GM19193 (cell line): Measurements from ENCODE around the gene CMIP.

Experiments used
- POLR2A ChIP-seq: IDR thresholded peaks from 4 replicates; pipeline ENCODE4 v1.6.1; 2011; ENCODE audit not compliant: insufficient read depth, insufficient read length; ENCODE audit errors: extremely low read depth

The CMIP gene

DNA sequence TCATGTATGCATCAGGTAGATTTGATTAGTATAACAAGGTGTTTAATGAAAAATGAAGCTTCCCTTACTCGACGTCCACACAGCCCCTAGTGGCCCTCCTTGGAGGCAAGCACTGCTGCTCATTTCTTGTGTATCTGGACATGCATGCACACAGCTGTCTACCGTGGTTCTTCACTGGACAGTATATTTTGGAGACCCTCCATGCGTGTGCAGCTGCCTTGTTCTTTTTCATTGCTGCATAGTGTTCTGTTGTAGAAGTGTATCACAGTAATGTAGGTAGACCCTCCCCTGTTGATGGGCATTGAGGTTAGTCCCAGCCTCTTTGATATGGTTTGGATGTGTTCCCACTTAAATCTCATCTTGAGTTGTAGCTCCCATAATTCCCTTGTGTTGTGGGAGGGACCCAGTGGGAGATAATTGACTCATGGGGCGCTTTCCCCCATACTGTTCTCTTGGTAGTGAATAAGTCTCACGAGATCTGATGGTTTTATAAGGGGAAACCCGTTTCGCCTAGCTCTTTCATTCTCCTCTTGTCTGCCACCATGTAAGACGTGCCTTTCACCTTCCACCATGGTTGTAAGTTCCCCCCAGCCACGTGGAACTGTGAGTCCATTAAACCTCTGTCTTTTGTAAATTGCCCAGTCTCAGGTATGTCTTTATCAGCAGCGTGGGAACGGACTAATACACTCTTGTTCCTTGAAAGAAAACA, 6.3 kb downstream of the CMIP start:
- TF ChIP-seq POLR2A = no peak

DNA sequence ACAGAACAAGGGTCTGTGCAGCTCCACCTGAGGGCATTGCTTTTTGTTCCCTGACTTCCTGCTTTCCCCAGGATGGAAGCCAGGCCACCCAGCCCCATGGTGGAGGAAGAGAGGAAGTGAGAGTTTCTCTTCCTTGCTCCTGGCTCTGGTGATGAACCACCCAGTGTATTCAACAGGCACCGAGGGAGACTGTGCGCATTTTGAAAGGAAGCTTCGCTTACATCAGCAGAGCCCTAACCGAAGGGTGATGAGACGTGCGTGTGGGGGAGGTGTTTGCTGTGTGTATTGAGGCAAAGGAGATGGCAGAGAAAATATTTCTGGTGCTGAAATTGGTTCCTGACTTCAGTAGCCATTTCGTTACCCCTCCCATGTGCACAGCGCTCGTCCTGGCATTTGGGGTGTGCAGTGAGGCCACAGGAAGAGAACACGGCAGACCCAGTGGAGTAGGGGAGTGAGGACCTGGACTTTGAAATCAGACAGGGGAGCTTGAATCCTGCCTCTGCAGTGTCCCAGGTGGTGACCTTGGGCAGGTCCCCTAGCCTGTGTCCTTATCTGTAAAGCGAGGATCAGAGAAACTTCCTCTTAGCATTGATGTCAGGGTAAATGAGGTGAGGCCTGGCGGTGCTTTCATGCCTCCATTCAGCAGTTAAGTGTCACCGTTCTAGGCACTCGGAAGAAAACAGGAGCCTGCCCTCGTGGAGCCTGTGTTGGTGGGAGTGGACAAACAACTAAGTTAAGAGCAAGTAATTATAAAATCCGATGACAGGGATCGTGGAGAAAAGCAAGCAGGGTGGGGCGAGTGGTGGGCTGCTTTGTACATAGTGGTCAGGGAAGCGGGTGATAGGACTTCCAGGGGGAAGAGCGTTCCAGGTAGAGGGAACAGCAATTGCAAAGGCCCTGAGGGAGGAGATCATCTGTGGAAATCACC, 7.4 kb downstream of the CMIP start:
- no peak for TF ChIP-seq POLR2A

DNA sequence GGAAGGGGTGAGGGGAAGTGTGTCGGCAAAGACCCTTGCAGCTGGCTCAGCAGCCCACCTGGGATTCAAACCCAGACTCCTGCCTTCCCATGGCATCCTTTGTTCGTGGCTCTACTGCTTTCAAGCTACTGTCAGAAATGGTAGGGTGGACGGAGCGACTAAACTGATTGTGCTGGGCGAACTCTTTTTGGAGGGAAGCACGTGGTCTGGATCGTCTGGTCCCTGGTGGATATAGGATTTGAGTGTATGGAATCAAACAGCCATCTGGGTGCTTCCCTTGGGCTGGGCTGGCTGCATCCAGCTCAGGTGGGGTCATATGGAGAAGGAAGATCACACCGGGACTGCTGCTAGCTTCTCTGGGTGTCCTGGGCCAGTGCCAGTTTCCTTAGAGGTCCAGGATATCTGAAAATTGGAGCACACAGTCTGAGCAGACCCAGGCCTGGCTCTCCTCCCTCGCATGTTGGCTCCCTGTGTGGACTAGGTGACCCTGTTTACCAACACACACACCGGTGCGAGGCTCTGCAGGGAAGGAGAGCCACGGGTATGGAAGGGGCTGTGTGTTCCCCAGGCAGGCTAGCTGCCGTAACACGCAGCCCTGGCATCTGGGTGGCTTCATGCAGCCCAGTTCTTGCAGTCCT, 8.6 kb downstream of the CMIP start:
- TF ChIP-seq POLR2A = no peak

DNA sequence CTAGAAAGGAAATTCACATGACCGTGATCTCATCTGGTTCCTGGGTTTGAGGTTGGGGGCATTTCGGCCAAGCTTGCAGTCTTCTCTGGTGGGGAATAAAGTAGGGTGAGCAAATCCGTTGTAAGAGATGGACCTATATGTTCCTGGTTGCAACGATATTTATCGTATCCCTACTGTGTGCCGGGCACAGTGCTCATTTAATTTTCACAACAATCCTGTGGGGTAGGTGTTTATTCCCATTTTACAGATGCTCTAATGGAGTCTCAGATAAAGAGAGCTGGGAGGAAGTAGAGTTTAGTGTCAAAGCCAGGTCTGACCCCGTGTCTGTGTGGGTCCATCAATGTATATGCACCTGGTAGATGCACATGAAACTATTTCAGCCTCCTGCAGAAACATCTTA, 9.4 kb downstream of the CMIP start:
- TF ChIP-seq POLR2A = no peak

DNA sequence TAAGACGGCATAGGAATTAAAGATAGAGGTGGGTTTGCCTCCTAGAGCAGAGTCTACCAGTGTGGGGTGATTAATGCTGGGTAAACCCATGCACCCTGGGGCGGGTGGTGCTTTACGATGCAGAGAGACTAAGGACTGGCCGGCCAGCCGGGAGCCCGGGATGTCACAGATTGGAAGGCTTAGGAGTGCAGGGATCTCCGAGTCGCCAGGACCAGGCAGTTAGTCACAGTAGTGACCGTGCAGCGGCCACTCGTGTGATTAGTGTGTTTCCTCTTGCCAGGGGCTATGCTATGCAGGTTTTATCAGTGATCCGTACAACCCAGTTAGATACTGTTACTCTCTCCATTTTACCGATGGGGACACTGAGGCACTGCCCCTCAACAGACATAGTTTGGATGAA, 10.4 kb downstream of the CMIP start:
- TF ChIP-seq POLR2A = no peak

DNA sequence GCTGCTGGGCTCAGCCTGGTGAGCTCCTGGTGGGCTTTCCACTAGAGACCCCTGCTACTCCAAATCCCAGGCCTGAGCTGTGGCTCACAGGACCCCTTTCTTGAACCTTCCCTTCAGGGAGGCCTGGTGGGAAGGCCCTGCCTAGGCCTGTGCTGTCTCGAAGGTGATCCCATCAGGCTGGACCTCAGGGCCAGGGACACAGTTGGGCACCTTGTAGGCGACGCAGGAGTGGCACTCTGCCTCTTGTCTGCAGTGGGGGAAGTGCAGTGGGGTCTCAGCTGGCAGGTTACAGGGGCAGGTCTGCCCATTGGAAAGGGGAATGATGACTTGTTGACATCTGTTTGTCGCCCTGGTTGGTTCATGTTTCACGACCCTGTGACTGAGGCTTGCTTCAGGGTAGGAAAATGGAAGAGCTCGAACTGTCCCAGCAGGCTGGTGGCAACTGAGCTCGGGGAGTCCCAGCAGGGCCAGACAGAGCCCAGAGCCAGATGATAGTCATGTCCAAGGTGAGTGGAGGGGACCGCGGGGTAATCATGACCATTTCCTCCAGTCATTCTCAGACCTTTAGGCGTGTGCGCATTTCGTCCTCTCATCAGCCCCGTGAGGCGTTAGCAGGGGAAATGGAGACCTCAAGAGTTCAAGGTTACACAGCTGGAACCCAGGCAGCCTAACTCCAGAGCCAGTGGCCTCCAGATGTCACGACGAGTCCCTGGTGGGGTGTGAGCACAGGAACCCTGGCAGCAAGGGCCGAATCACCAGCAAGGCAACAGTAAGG, 11.3 kb downstream of the CMIP start:
- no peak for TF ChIP-seq POLR2A

DNA sequence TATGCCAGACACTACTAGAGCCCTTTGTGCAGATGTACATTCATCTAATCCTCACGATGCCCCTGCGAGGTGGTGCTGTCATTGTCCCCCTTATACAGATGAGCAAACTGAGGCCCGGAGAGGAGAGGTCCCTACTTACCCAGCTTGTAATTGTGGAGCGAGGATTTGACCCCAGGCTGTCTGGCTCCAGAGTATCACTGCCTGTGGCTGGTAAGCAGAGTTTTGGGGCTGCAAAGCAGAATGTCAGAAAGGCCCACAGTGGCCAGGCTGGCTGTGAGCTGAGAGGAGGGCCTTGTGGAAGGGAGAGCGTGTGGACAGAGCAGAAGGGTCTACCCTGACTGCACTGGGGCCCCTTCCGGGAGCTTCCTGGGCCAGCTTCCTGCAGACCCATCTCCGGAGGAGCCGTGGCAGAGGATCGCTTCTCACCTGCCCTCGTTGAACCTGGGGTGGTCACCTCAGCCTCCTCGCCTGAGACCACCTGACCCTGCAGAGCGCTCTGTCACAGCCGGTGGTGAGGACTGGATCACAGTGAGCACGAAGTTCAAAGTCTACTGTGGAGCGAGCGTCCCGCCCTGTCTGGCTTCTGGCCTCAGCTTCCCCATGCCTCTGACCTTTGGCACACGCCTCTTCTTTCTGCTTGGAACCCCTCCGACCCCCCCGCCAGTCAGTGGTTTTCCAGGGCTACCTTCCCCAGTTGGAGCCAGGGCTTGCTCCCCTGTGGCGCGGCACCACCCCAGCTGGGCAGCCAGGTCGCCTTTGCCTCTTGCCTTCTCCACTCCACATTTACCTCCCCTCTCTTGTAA, 12.1 kb downstream of the CMIP start:
- TF ChIP-seq POLR2A = no peak

DNA sequence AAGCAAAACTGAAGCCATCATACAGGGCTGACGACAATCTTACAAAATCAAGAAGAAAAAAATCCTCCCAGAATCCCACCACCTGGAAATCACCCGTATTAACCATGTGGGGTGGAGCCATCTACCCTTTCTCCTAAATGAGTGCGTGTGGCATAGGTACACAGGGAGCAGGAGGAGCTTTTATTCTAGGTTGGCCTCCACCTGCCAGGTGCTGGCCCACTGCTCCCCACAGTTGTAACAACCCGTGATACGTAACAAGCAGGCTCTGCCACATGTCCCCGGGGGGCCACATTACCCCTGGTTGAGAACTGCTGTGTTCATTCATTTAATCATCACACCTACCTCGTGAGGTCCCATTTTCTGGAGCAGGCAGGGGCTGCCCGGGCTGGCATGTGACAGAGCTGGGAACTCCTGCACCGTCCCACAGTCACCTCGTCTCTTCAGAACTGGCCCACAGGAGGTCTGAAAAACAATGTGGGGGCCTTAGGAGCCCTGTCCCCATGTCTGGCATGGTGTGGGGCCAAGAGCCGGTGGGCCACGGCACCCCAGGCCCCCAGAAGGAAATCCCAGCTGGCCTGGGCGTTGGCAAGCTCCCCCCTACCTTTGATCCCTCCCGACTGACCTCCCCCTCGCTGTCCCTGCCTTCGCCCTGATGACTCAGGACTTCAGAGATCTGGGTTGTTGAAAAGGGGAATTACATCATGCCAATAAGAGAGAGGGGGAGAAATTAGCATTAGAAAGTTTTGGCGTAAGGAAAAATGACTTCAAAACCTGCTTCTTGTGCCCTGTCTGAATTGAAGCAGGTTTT, 12.9 kb downstream of the CMIP start:
- no peak for TF ChIP-seq POLR2A

DNA sequence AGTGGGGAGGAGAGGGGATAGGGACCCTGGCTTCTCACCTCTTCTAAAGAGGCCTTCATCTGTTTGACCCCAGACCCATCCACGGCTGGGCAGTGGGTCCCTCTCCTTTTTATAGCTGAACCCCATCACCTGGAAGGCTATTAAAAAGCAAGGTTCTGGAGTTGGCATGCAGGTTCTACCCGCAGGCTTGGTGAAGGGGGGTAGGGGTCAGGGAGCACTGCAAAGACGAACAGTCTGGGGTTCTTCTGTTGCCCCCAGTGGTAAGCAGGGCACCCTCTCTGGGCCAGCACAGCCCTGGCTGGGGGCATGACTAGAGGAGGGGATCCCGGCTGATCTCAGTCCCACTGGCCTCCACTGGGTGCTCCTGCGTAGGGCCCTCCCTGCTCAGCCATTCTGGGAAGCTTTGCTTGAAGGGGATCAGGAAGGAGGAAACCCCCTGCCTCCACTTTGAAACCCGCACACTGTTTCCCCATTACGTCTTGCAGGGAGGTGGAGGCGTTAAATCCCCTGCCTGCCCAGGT, 13.6 kb downstream of the CMIP start:
- no peak for TF ChIP-seq POLR2A

DNA sequence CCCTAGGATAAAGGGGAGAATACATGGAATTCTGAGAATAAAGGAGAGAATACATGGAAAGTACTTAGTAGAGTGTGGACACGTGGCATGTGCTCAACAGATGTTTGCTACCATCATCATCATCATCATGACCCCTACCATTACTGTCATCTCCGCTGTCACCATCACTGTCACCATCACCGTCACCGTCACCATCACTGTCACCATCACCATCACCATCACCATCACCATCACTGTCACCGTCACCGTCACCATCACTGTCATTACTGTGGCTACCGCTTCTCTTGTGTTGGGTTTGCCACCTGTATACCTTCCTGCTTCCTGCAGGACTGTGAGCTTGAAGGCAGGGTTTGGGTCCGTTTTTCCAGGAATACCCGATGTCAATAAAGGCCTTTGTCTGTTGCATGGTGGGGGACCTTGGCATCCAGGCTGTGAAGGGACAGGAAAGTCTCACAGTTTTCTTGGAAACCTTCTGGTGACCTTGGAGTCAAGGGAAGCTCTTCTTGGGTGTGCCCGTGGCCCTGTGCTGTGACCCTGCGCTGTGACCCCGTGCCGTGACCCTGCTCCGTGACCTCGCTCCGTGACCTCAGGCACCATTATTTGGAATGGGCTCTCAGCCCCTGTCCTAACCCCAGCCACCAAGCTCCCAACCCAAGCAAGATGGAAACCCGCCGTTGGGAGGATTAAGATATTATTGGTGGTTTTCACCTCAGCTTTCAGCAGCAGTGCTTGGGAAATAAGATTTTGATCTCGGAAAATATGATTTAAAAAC, 14.4 kb downstream of the CMIP start:
- TF ChIP-seq POLR2A = no peak

DNA sequence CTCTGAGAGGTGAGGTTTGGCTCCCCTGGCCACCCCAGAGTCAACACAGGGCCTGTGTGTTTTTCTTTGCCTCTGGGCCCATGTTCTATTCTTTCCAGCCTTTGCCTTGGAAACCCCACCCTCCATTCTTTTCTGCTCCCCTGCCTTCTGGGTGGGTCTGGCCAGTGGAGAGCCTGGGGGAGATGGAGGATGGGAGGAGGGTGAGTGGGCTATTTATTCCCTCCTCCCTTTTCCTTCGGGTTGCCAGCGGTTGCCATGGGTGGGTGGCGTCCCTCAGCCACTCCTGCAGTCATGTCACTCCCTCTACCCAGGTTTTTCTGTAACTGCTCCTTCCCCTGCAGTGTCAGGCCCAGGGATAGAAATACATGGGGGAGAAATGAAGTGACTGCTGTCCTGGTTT, 15.5 kb downstream of the CMIP start:
- no peak for TF ChIP-seq POLR2A

DNA sequence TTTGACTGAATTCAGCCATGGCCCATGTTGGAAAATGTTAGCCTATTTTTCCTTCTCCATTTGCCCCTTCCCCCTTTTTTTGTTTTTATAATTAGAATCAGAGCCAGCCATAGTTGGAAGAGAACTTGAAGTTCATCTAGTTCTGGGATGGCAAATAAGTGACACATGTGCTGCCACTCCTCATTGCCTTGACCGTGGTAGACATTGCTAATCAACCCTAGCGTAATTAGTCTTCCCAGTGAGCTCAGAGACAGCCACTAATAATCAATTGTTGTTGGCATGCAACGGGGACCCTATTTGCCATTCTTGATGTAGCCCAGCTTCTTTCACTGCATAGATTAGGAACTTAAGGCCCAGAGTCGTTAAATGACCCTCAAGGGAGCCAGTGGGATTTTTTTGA, 16.6 kb downstream of the CMIP start:
- no peak for TF ChIP-seq POLR2A
